Transverse colon (tissue), 4 donors: ENCODE data around the gene UQCC3. TPM values are rescaled to one million over a fixed set of nuclear protein-coding genes. Genes with fewer than 3 reads are reported as not detected.
"Not testable (repeated sequence)": the region's sequence is repeated elsewhere in the genome, so short reads cannot be mapped to it uniquely, and the experiment has no call there.

Experiments
- DNase-seq: peaks from one replicate; pipeline ENCODE4 v3.0.0-alpha.2; 2019
- H3K27ac ChIP-seq, 4 donors: fragments of 200-600 bp; sonication (generic); 2 replicates each; pipeline ENCODE4 v1.5.1; 2016 to 2018; ENCODE audit warnings: inconsistent platforms in 4 of 4
- H3K27me3 ChIP-seq: fragments of 200-600 bp; sonication (generic); 2 replicates; pipeline ENCODE4 v1.5.1; 2017; ENCODE audit warnings: inconsistent platforms
- H3K36me3 ChIP-seq, 4 donors: fragments of 200-600 bp; sonication (generic); 2 replicates each; pipeline ENCODE4 v1.5.1; 2017 to 2019; ENCODE audit warnings: inconsistent platforms in 4 of 4
- H3K4me1 ChIP-seq, 4 donors: fragments of 200-600 bp; sonication (generic); 2 replicates each; pipeline ENCODE4 v1.5.1; 2017 to 2020; ENCODE audit warnings: inconsistent platforms in 4 of 4
- H3K4me3 ChIP-seq, 4 donors: fragments of 200-600 bp; sonication (generic); 1 replicate in 1 of 4; 2 replicates in 3 of 4; pipeline versions ENCODE4 v1.5.1 to v1.6.1; 2017 to 2019; ENCODE audit warnings: inconsistent platforms in 4 of 4
- H3K9me3 ChIP-seq, 2 donors: fragments of 200-600 bp; sonication (generic); 2 replicates each; pipeline ENCODE4 v1.5.1; 2017 to 2019; ENCODE audit warnings: inconsistent platforms in 2 of 2
- EP300 ChIP-seq: sonication (generic); formaldehyde crosslinking; IDR thresholded peaks from one replicate; pipeline ENCODE4 v1.6.1; 2017; ENCODE audit warnings: antibody characterized with exemption, low read depth
- POLR2A ChIP-seq: fragments of 450-650 bp; IDR thresholded peaks from one replicate; pipeline ENCODE4 v1.6.1; 2016; ENCODE audit warnings: antibody characterized with exemption, mild to moderate bottlenecking, moderate library complexity
- POLR2AphosphoS5 ChIP-seq, 3 donors: sonication (generic); formaldehyde crosslinking; IDR thresholded peaks; one replicate each; pipeline ENCODE4 v1.6.1; 2016; ENCODE audit warnings: antibody characterized with exemption in 3 of 3
- WGBS, 2 donors: methylation state at CpG; one replicate each; pipeline ENCODE4 v1.1.5; 2018; ENCODE audit warnings: low coverage in 1 of 2; 5-methylcytosine and 5-hydroxymethylcytosine counted together
- in situ Hi-C, 4 donors: fragments of 200-750 bp; cut with MboI; loops; one replicate each; pipeline versions ENCODE4 v1.15.0 to v1.15.1; 2017; ENCODE audit warnings: low sequenced_read_pairs in 3 of 4, low pct_ligation_motif_present in 1 of 4, low pct_unique_long_range_greater_than_20kb in 1 of 4
- intact Hi-C: fragments of 100-400 bp; cut with DNase I; formaldehyde crosslinking; loops from one replicate; pipeline ENCODE4 v1.15.1; 2023; ENCODE audit warnings: low total_unique reads
- total RNA-seq, 4 donors: library from RNA; depleted of rRNA; stranded (reverse); fragments of >200 nt; gene quantifications; one replicate each; pipeline ENCODE4 v1.1.0, GENCODE V29; 2016
- TF ChIP-seq, protein P1 (sequence below), 5 experiments: fragments of 200-600 bp in 3 of 5; fragments of 450-650 bp in 2 of 5; sonication (generic) in 3 of 5; IDR thresholded peaks; 1 replicate in 2 of 5; 2 replicates in 3 of 5; pipeline ENCODE4 v1.5.1; 2016 to 2017; ENCODE audit warnings: antibody characterized with exemption in 5 of 5, inconsistent platforms in 3 of 5, mild to moderate bottlenecking in 2 of 5, moderate library complexity in 1 of 5

The UQCC3 gene
- total RNA-seq, 4 donors from 2014 or later: 6.4 to 26.2 (median 15.3) TPM

DNA sequence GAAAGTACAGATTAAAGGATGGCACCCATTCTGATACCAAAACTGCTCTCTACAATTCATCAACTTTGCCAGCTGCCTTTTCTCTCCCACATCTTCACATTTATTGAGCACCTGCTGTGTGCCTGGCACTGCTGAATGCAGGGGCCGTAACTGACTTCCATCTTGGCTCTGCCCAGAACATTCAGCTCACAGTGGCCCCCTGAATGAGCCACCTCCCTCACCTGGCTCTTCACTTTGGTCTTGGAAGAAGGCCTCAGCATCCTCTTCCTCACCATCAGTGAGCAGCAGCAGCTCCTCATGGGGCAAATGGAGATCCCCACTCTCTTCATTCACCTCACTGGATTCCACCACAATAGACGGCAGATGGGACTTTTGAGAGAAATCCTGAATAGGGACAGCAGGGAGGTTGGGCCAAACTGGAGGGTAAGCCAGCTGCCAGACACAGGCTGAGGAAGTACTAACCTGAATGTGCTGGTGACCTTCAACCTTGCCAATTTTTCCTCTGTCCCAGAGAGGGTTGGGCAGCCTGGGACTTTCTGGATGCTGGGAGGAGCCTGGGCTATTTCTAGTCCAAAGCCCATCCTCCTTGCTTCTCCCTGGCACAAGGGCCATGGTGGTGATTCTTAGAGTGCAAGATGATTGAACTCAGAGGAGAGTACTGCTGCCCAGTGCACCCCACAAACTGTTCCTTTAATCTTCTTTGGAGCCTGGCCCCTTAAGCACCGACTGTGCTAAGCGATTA lies 1.9 kb upstream of the UQCC3 start:
- Histone ChIP-seq H3K9me3 (no peaks in the 10 kb centered on the region), H3K27ac (peak overlapping the region; percentile 92 to 93 (median 93)), H3K36me3 (no peaks in the 10 kb centered on the region), H3K27me3 (no peaks in the 10 kb centered on the region), H3K4me1 (peaks cover 30 to 64% (median 51%) of the 10 kb centered on the region in 4 donors), H3K4me3 (no peak overlapping the region)
- TF ChIP-seq, protein P1, sequence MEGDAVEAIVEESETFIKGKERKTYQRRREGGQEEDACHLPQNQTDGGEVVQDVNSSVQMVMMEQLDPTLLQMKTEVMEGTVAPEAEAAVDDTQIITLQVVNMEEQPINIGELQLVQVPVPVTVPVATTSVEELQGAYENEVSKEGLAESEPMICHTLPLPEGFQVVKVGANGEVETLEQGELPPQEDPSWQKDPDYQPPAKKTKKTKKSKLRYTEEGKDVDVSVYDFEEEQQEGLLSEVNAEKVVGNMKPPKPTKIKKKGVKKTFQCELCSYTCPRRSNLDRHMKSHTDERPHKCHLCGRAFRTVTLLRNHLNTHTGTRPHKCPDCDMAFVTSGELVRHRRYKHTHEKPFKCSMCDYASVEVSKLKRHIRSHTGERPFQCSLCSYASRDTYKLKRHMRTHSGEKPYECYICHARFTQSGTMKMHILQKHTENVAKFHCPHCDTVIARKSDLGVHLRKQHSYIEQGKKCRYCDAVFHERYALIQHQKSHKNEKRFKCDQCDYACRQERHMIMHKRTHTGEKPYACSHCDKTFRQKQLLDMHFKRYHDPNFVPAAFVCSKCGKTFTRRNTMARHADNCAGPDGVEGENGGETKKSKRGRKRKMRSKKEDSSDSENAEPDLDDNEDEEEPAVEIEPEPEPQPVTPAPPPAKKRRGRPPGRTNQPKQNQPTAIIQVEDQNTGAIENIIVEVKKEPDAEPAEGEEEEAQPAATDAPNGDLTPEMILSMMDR (IDR thresholded peaks at IDR 0.05): no peak
- no peak for TF ChIP-seq POLR2AphosphoS5 (IDR thresholded peaks at IDR 0.05)
- no peak for TF ChIP-seq EP300
- no peak for TF ChIP-seq POLR2A
- peak; percentile 57 for DNase-seq
- WGBS, 2 donors: 67 to 78% methylated on average over 2 to 4 of the region's 4 CpGs
- intact Hi-C loops (no loop called here), in situ Hi-C loops (no loop called here)

DNA sequence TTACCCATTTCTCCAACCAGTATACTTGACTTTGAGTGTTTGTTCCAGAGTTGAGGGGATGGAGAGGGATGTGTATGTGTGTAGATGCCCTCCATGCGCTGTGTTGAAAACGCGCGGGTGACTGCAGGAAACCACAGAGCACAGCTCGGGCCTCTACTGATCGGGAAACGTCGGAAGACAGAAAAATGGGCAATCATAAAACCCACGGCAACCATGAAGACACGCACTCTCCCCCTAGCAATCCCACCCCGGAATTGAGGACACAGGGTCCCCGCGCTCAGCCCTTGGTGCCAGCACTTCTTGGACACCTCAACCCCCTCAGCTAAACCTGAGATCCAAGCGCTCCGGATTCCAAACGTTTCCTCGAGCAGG lies 251 bp upstream of the UQCC3 start:
- in situ Hi-C loops: no loop called here
- intact Hi-C loops: no loop called here
- H3K27me3 ChIP-seq: no peaks in the 10 kb centered on the region
- H3K36me3 ChIP-seq: peaks cover 0 to 10% (median 0%) of the 10 kb centered on the region in 4 donors
- peak overlapping the region; percentile 51 to 79 (median 62) for H3K4me3 ChIP-seq
- peak overlapping the region; percentile 92 to 93 (median 93) for H3K27ac ChIP-seq
- H3K9me3 ChIP-seq: no peaks in the 10 kb centered on the region
- peaks cover 26 to 60% (median 47%) of the 10 kb centered on the region in 4 donors for H3K4me1 ChIP-seq
- TF ChIP-seq, protein P1 (IDR thresholded peaks at IDR 0.05): no peak
- 0% methylated on average over 9 to 17 of the region's 17 CpGs for WGBS, 2 donors
- DNase-seq: no peak

- Histone ChIP-seq H3K36me3 (peaks cover 0 to 15% (median 3%) of the 10 kb centered on the region in 4 donors), H3K4me1 (peaks cover 21 to 51% (median 36%) of the 10 kb centered on the region in 4 donors), H3K4me3 (peak overlapping the region in 1 of 4 donors; percentile 79), H3K9me3 (no peaks in the 10 kb centered on the region), H3K27me3 (no peaks in the 10 kb centered on the region), H3K27ac (peak overlapping the region; percentile 92 to 93 (median 93))
- intact Hi-C loops: no loop called here
- in situ Hi-C loops: no loop called here
- 33 to 65% methylated on average over 1 to 2 of the region's 2 CpGs for WGBS, 2 donors
- DNase-seq: no peak
- no peak for TF ChIP-seq POLR2AphosphoS5 (IDR thresholded peaks at IDR 0.05)
- TF ChIP-seq, protein P1 (IDR thresholded peaks at IDR 0.05): no peak
- no peak for TF ChIP-seq EP300
- no peak for TF ChIP-seq POLR2A
These were observed 1.7 kb downstream of the UQCC3 start for GRCh38 chr11:62673196-62673525.

- in situ Hi-C loops: loop anchor here in 2 of 4 donors (25.0 kb wide), 2 partner anchors 263 to 288 kb away; partner anchors contain the start of gene SCGB1A1 (in 1 of the 2)
- Histone ChIP-seq H3K4me1 (peaks cover 28 to 46% (median 34%) of the 10 kb centered on the region in 4 donors), H3K36me3 (peaks cover 0 to 15% (median 3%) of the 10 kb centered on the region in 4 donors)
- H3K4me3 ChIP-seq, DNase-seq, intact Hi-C loops, H3K9me3 ChIP-seq, H3K27ac ChIP-seq, H3K27me3 ChIP-seq: not testable (repeated sequence)
- WGBS, 2 donors: 86 to 89% methylated on average over 10 of the region's 10 CpGs
These were observed 3.9 kb downstream of the UQCC3 start for GRCh38 chr11:62675415-62675814.
